H9 (cell line): Measurements from ENCODE around the gene STIM2. TPM values are rescaled to one million over a fixed set of nuclear protein-coding genes. Genes with fewer than 3 reads are reported as not detected.

Source experiments
- DNase-seq: peaks from one replicate; pipeline ENCODE4 v3.0.0-alpha.2; 2017
- H2AFZ ChIP-seq: one replicate; pipeline ENCODE4 v1.6.1; 2013; ENCODE audit warnings: mild to moderate bottlenecking, low read length, control low read depth, moderate library complexity
- H2AK5ac ChIP-seq: 2 replicates; pipeline ENCODE4 v1.6.1; 2013; ENCODE audit warnings: low read length, control low read depth, mixed read lengths; ENCODE audit not compliant: insufficient read length
- H2BK120ac ChIP-seq: one replicate; pipeline ENCODE4 v1.6.1; 2013; ENCODE audit warnings: low read depth, mild to moderate bottlenecking, low read length, control low read depth, inconsistent platforms; ENCODE audit not compliant: poor library complexity, severe bottlenecking
- H2BK12ac ChIP-seq: 2 replicates; pipeline ENCODE4 v1.6.1; 2013; ENCODE audit warnings: low read length, control low read depth, mixed read lengths, low read depth; ENCODE audit not compliant: insufficient read length
- H2BK15ac ChIP-seq: 2 replicates; pipeline ENCODE4 v1.6.1; 2013; ENCODE audit warnings: low read depth, low read length, control low read depth
- H2BK20ac ChIP-seq: one replicate; pipeline ENCODE4 v1.6.1; 2013; ENCODE audit warnings: low read depth, mild to moderate bottlenecking, low read length, control low read depth, inconsistent platforms; ENCODE audit not compliant: poor library complexity, severe bottlenecking
- H2BK5ac ChIP-seq: 2 replicates; pipeline ENCODE4 v1.6.1; 2013; ENCODE audit warnings: low read length, control low read depth, mixed read lengths; ENCODE audit not compliant: insufficient read length
- H3K14ac ChIP-seq: 2 replicates; pipeline ENCODE4 v1.6.1; 2013; ENCODE audit warnings: low read length, control low read depth; ENCODE audit not compliant: insufficient read depth
- H3K18ac ChIP-seq: 2 replicates; pipeline ENCODE4 v1.6.1; 2013; ENCODE audit warnings: low read depth, mild to moderate bottlenecking, mixed read lengths, low read length, control low read depth; ENCODE audit not compliant: insufficient read length
- H3K23ac ChIP-seq: 2 replicates; pipeline ENCODE4 v1.6.1; 2013; ENCODE audit warnings: low read length, control low read depth, mixed read lengths, low read depth; ENCODE audit not compliant: insufficient read length
- H3K23me2 ChIP-seq: 2 replicates; pipeline ENCODE4 v1.6.1; 2013; ENCODE audit warnings: low read depth, mild to moderate bottlenecking, mixed read lengths, low read length, control low read depth; ENCODE audit not compliant: insufficient read length, poor library complexity, severe bottlenecking
- H3K27ac ChIP-seq: 2 replicates; pipeline ENCODE4 v1.5.1; 2013; ENCODE audit warnings: low read length, control low read depth, mixed read lengths, low read depth; ENCODE audit not compliant: insufficient read length
- H3K27me3 ChIP-seq: 2 replicates; pipeline ENCODE4 v1.6.1; 2013; ENCODE audit warnings: low read length, control low read depth, inconsistent platforms; ENCODE audit not compliant: insufficient read depth
- H3K4ac ChIP-seq: 2 replicates; pipeline ENCODE4 v1.6.1; 2013; ENCODE audit warnings: low read depth, mild to moderate bottlenecking, control low read depth, inconsistent platforms, low read length, moderate library complexity
- H3K4me1 ChIP-seq: 2 replicates; pipeline ENCODE4 v1.6.1; 2013; ENCODE audit warnings: low read length, control low read depth, inconsistent platforms; ENCODE audit not compliant: insufficient read depth
- H3K4me2 ChIP-seq: 2 replicates; pipeline ENCODE4 v1.6.1; 2013; ENCODE audit warnings: low read length, control low read depth, mixed read lengths; ENCODE audit not compliant: insufficient read length, insufficient read depth
- H3K56ac ChIP-seq: 2 replicates; pipeline ENCODE4 v1.6.1; 2013; ENCODE audit warnings: low read depth, mild to moderate bottlenecking, mixed read lengths, low read length, control low read depth; ENCODE audit not compliant: insufficient read length
- H3K79me1 ChIP-seq: 2 replicates; pipeline ENCODE4 v1.6.1; 2013; ENCODE audit warnings: low read depth, mild to moderate bottlenecking, moderate library complexity, low read length, control low read depth, inconsistent platforms; ENCODE audit not compliant: insufficient read depth, poor library complexity, severe bottlenecking
- H3K79me2 ChIP-seq: 2 replicates; pipeline ENCODE4 v1.6.1; 2013; ENCODE audit warnings: low read length, control low read depth, inconsistent platforms; ENCODE audit not compliant: insufficient read depth
- H3K9ac ChIP-seq: 2 replicates; pipeline ENCODE4 v1.6.1; 2013; ENCODE audit warnings: low read length, control low read depth, mixed read lengths; ENCODE audit not compliant: insufficient read length; ENCODE audit errors: extremely low read depth
- H3K9me3 ChIP-seq: one replicate; pipeline ENCODE4 v1.6.1; 2013; ENCODE audit warnings: low read depth, low read length, inconsistent platforms; ENCODE audit not compliant: control insufficient read depth
- H3T11ph ChIP-seq: one replicate; pipeline ENCODE4 v1.6.1; 2013; ENCODE audit warnings: mild to moderate bottlenecking, low read length, control low read depth, inconsistent platforms
- H4K20me1 ChIP-seq: one replicate; pipeline ENCODE4 v1.6.1; 2013; ENCODE audit not compliant: control insufficient read depth, insufficient read length, insufficient read depth
- H4K5ac ChIP-seq: 2 replicates; pipeline ENCODE4 v1.6.1; 2013; ENCODE audit warnings: low read depth, mild to moderate bottlenecking, mixed read lengths, low read length, control low read depth; ENCODE audit not compliant: insufficient read length
- H4K8ac ChIP-seq: replicated peaks from 2 replicates; pipeline ENCODE4 v1.6.1; 2013; ENCODE audit warnings: low read length, control low read depth, mixed read lengths, low read depth; ENCODE audit not compliant: insufficient read length
- H4K91ac ChIP-seq: 2 replicates; pipeline ENCODE4 v1.6.1; 2013; ENCODE audit warnings: low read depth, mild to moderate bottlenecking, moderate library complexity, mixed read lengths, low read length, control low read depth; ENCODE audit not compliant: insufficient read length
- H3K27ac Mint-ChIP-seq, 3 experiments: 2 replicates in 2 of 3; 3 replicates in 1 of 3; pipeline ENCODE4 v1.8.0; 2020 to 2021; ENCODE audit warnings: mixed read lengths in 3 of 3, mild to moderate bottlenecking in 1 of 3, moderate library complexity in 1 of 3
- H3K27me3 Mint-ChIP-seq: 2 replicates; pipeline ENCODE4 v1.8.0; 2021; ENCODE audit warnings: low read depth, mild to moderate bottlenecking, moderate library complexity, mixed read lengths
- H3K36me3 Mint-ChIP-seq, 3 experiments: 2 replicates in 2 of 3; 3 replicates in 1 of 3; pipeline ENCODE4 v1.8.0; 2020 to 2021; ENCODE audit warnings: low read depth in 3 of 3, mixed read lengths in 3 of 3; ENCODE audit not compliant: insufficient read depth in 1 of 3
- H3K4me1 Mint-ChIP-seq, 2 experiments: 2 replicates each; pipeline ENCODE4 v1.8.0; 2020; ENCODE audit warnings: mixed read lengths in 2 of 2
- H3K4me3 Mint-ChIP-seq, 2 experiments: 2 replicates in 1 of 2; 3 replicates in 1 of 2; pipeline ENCODE4 v1.8.0; 2020 to 2021; ENCODE audit warnings: mild to moderate bottlenecking in 2 of 2, mixed read lengths in 2 of 2, moderate library complexity in 1 of 2
- H3K9me3 Mint-ChIP-seq, 2 experiments: 2 replicates in 1 of 2; 3 replicates in 1 of 2; pipeline ENCODE4 v1.8.0; 2020; ENCODE audit warnings: mild to moderate bottlenecking in 2 of 2, mixed read lengths in 2 of 2, moderate library complexity in 1 of 2
- CTCF ChIP-seq: fragments of 200-600 bp; sonication (generic); conservative IDR thresholded peaks from 3 replicates; pipeline ENCODE4 v1.8.0; 2021; ENCODE audit warnings: antibody characterized with exemption, mild to moderate bottlenecking
- WGBS: extraction: QIAGEN DNeasy Blood & Tissue Kit; methylation state at CpG from one replicate; pipeline ENCODE4 v1.1.7; 2013; ENCODE audit warnings: missing lambda C conversion rate, low lambda C conversion rate, mixed read lengths; ENCODE audit not compliant: insufficient read length; ENCODE audit errors: extremely low coverage; 5-methylcytosine and 5-hydroxymethylcytosine counted together
- total RNA-seq: library from RNA; stranded (reverse); gene quantifications from 2 replicates; pipeline ENCODE4 v1.2.1, GENCODE V29; 2021

Gene STIM2
- total RNA-seq, 1 experiment from 2014 or later: 26.2 TPM

GRCh38 chr4:26931966-26932365, 71.3 kb downstream of the STIM2 start:
- DNase-seq: no peak
- H2BK5ac ChIP-seq: no peak overlapping the region
- TF ChIP-seq CTCF: no peak
- no peaks in the 10 kb centered on the region for H3K23me2 ChIP-seq
- H4K8ac ChIP-seq: no peak overlapping the region
- no peak overlapping the region for H2BK20ac ChIP-seq
- H3K4ac ChIP-seq: no peak overlapping the region
- H3K27ac ChIP-seq: no peak overlapping the region
- no peak overlapping the region for H3K56ac ChIP-seq
- H4K20me1 ChIP-seq: no peaks in the 10 kb centered on the region
- peaks cover 8 to 9% of the 10 kb centered on the region in 2 experiments for H3K4me1 Mint-ChIP-seq
- H3K4me3 Mint-ChIP-seq: no peak overlapping the region
- no peak overlapping the region for H4K5ac ChIP-seq
- H3K27ac Mint-ChIP-seq: no peak overlapping the region
- no peak overlapping the region for H3K23ac ChIP-seq
- H3K14ac ChIP-seq: no peak overlapping the region
- H3K79me1 ChIP-seq: no peaks in the 10 kb centered on the region
- H2BK15ac ChIP-seq: no peak overlapping the region
- H2AFZ ChIP-seq: no peak overlapping the region
- no peak overlapping the region for H3K18ac ChIP-seq
- H3K9me3 Mint-ChIP-seq: 0 out of 5 replicates have a peak, but pooled peaks cover 0 to 2% of the 10 kb centered on the region in 2 experiments
- no peak overlapping the region for H2BK12ac ChIP-seq
- no peak overlapping the region for H3T11ph ChIP-seq
- no peak overlapping the region for H3K4me2 ChIP-seq
- H4K91ac ChIP-seq: no peak overlapping the region
- no peaks in the 10 kb centered on the region for H3K9me3 ChIP-seq
- H3K4me1 ChIP-seq: no peaks in the 10 kb centered on the region
- H3K9ac ChIP-seq: no peak overlapping the region
- H3K27me3 Mint-ChIP-seq: no peaks in the 10 kb centered on the region
- H3K79me2 ChIP-seq: no peaks in the 10 kb centered on the region
- H2AK5ac ChIP-seq: no peak overlapping the region
- H3K36me3 Mint-ChIP-seq: no peaks in the 10 kb centered on the region; a peak in 1 of 7 replicates
- H2BK120ac ChIP-seq: no peak overlapping the region
- WGBS: no CpG with 5 or more reads among the region's 3 CpGs
- H3K27me3 ChIP-seq: no peaks in the 10 kb centered on the region
